ENCODE data around the gene RNASEH2B. TPM values are rescaled to one million over a fixed set of nuclear protein-coding genes. Genes with fewer than 3 reads are reported as not detected.

Gene RNASEH2B
- polyA plus RNA-seq, 2 of the 4 experiments (the other 2 are of a cell fraction), result 27.5 to 73.5 TPM

- Histone ChIP-seq H3K9me3 (no peaks in the 10 kb centered on the region), H3K4me2 (no peak overlapping the region), H3K4me3 (no peak overlapping the region), H3K4me1 (no peaks in the 10 kb centered on the region), H3K27ac (no peak overlapping the region)
- FAIRE-seq (no peak), ATAC-seq (no peak), DNase-seq (ENCODE audit: low read depth in 1 of 2, low spot score in 1 of 2) (no peak)
- WGBS (ENCODE audit: missing lambda C conversion rate), result 76% methylated on average over 5 of the region's 5 CpGs
- POLR2A ChIA-PET, result no interaction called here
- TF ChIP-seq RARB (CRISPR knock-in tag; IDR thresholded peaks at IDR 0.05) (no peak), HDAC2 (IDR thresholded peaks at IDR 0.05) (no peak), JUNB (IDR thresholded peaks at IDR 0.05) (no peak), KDM1A (IDR thresholded peaks at IDR 0.05; ENCODE audit: low read depth) (no peak), HEYL (CRISPR knock-in tag; IDR thresholded peaks at IDR 0.05) (no peak), REST (IDR thresholded peaks at IDR 0.05) (no peak)
- CTCF ChIA-PET, result interaction anchor here (1.1 kb wide), 1 partner anchor 11 kb away, joined by 3 read pairs; no protein-coding TSS in a partner anchor
Measured at GRCh38 chr13:51000061-51000460, 90.5 kb downstream of the RNASEH2B start.

- Histone ChIP-seq H3K4me3 (no peak overlapping the region), H3K27ac (no peak overlapping the region), H3K4me1 (no peaks in the 10 kb centered on the region), H3K4me2 (no peak overlapping the region), H3K9me3 (no peaks in the 10 kb centered on the region)
- no peak for FAIRE-seq
- WGBS (ENCODE audit: missing lambda C conversion rate), result 73% methylated on average over 10 of the region's 15 CpGs
- TF ChIP-seq GATA3 (IDR thresholded peaks at IDR 0.05; ENCODE audit: borderline replicate concordance) (no peak), NR3C1 (IDR thresholded peaks at IDR 0.05) (no peak), TFCP2L1 (CRISPR knock-in tag; IDR thresholded peaks at IDR 0.05) (no peak), CTCF (IDR thresholded peaks at IDR 0.05) (no peak), EHF (CRISPR knock-in tag; IDR thresholded peaks at IDR 0.05) (no peak), HMGXB4 (CRISPR knock-in tag; IDR thresholded peaks at IDR 0.05; ENCODE audit: borderline replicate concordance) (no peak), FOXS1 (CRISPR knock-in tag; IDR thresholded peaks at IDR 0.05) (no peak), PHF8 (IDR thresholded peaks at IDR 0.05; ENCODE audit: borderline replicate concordance, low read depth) (no peak), REST (IDR thresholded peaks at IDR 0.05) (no peak), MAZ (IDR thresholded peaks at IDR 0.05; ENCODE audit: borderline replicate concordance, low read depth, low read length) (no peak), NPAS2 (CRISPR knock-in tag; IDR thresholded peaks at IDR 0.05; ENCODE audit: borderline replicate concordance) (no peak), RAD21 (conservative IDR thresholded peaks at IDR 0.05 in 1 of 2, IDR thresholded peaks at IDR 0.05 in 1 of 2) (no peak), HES2 (IDR thresholded peaks at IDR 0.05) (no peak), RARB (CRISPR knock-in tag; IDR thresholded peaks at IDR 0.05) (no peak), RFX5 (IDR thresholded peaks at IDR 0.05) (no peak), HOXB5 (CRISPR knock-in tag; IDR thresholded peaks at IDR 0.05) (no peak), HEYL (CRISPR knock-in tag; IDR thresholded peaks at IDR 0.05) (no peak), JUN (IDR thresholded peaks at IDR 0.05) (no peak), E2F6 (IDR thresholded peaks at IDR 0.05; ENCODE audit: borderline replicate concordance, low read depth) (no peak)
- no peak for ATAC-seq
- DNase-seq (ENCODE audit: low read depth in 1 of 2, low spot score in 1 of 2), result no peak
- ChIA-PET POLR2A (no interaction called here), CTCF (interaction anchor here (1.1 kb wide), 1 partner anchor 12 kb away, joined by 3 read pairs; no protein-coding TSS in a partner anchor)
Measured at GRCh38 chr13:51000571-51001260, 91.1 kb downstream of the RNASEH2B start.
